Keratinocyte (primary cell): ENCODE data around the gene BRCA2. TPM values are rescaled to one million over a fixed set of nuclear protein-coding genes. Genes with fewer than 3 reads are reported as not detected.

ENCODE experiments used
- DNase-seq: peaks from one replicate; pipeline ENCODE4 v3.0.0-alpha.2; 2011; ENCODE audit warnings: low read depth, missing footprints, low spot score
- FAIRE-seq: peaks from 2 replicates; lab custom pipeline; 2011; peaks lifted over from hg19 to GRCh38; lab: Jason Lieb, UNC
- H2AFZ ChIP-seq: 2 replicates; pipeline ENCODE4 v1.6.0; 2012; ENCODE audit warnings: low read length, control low read depth, inconsistent platforms; ENCODE audit not compliant: control insufficient read depth
- H3K27ac ChIP-seq: 2 replicates; pipeline ENCODE4 v1.5.1; 2011; ENCODE audit warnings: low read length; ENCODE audit not compliant: control insufficient read depth, insufficient read depth
- H3K27me3 ChIP-seq: 3 replicates; pipeline ENCODE4 v1.6.0; 2011; ENCODE audit warnings: low read length; ENCODE audit not compliant: control insufficient read depth, insufficient read depth; ENCODE audit errors: extremely low read depth
- H3K36me3 ChIP-seq, 2 experiments: 2 replicates in 1 of 2; 3 replicates in 1 of 2; pipeline ENCODE4 v1.5.1; 2011; ENCODE audit warnings: low read length in 2 of 2, mild to moderate bottlenecking in 1 of 2; ENCODE audit not compliant: control insufficient read depth in 2 of 2, insufficient read depth in 2 of 2; ENCODE audit errors: extremely low read depth in 1 of 2
- H3K4me1 ChIP-seq: 3 replicates; pipeline ENCODE4 v1.5.1; 2011; ENCODE audit warnings: low read length; ENCODE audit not compliant: control insufficient read depth, insufficient read depth; ENCODE audit errors: extremely low read depth
- H3K4me2 ChIP-seq: 3 replicates; pipeline ENCODE4 v1.6.0; 2011; ENCODE audit warnings: low read depth, low read length; ENCODE audit not compliant: control insufficient read depth, insufficient read depth; ENCODE audit errors: extremely low read depth
- H3K4me3 ChIP-seq, 3 experiments: fragments of 200-600 bp in 1 of 3; sonication (generic) in 1 of 3; 2 replicates in 2 of 3; 3 replicates in 1 of 3; pipeline ENCODE4 v1.5.1; 2011 to 2016; ENCODE audit warnings: low read length in 3 of 3, mild to moderate bottlenecking in 3 of 3, control low read depth in 2 of 3, inconsistent platforms in 1 of 3, low read depth in 1 of 3, mixed read lengths in 1 of 3, mixed run types in 1 of 3, moderate library complexity in 1 of 3; ENCODE audit not compliant: control insufficient read depth in 2 of 3, insufficient read depth in 2 of 3; ENCODE audit errors: extremely low read depth in 1 of 3
- H3K79me2 ChIP-seq: 2 replicates; pipeline ENCODE4 v1.6.0; 2012; ENCODE audit warnings: low read length; ENCODE audit not compliant: control insufficient read depth, insufficient read depth
- H3K9ac ChIP-seq: 3 replicates; pipeline ENCODE4 v1.6.0; 2011; ENCODE audit warnings: low read length; ENCODE audit not compliant: control insufficient read depth, insufficient read depth; ENCODE audit errors: extremely low read depth
- H3K9me1 ChIP-seq: 3 replicates; pipeline ENCODE4 v1.6.0; 2011; ENCODE audit warnings: low read length; ENCODE audit not compliant: control insufficient read depth, insufficient read depth; ENCODE audit errors: extremely low read depth
- H3K9me3 ChIP-seq: 2 replicates; pipeline ENCODE4 v1.5.1; 2012; ENCODE audit warnings: low read depth, low read length; ENCODE audit not compliant: control insufficient read depth
- H4K20me1 ChIP-seq: 3 replicates; pipeline ENCODE4 v1.6.0; 2011; ENCODE audit warnings: low read length; ENCODE audit not compliant: control insufficient read depth, insufficient read depth; ENCODE audit errors: extremely low read depth
- EZH2 ChIP-seq: IDR thresholded peaks from one replicate; pipeline ENCODE4 v1.6.1; 2012; ENCODE audit warnings: inconsistent platforms, mild to moderate bottlenecking, low read length, moderate library complexity
- dilution Hi-C: fragments of 300-500 bp; cut with MboI; formaldehyde crosslinking; loops from one replicate; pipeline ENCODE4 v1.7.0; 2020; ENCODE audit warnings: low sequenced_read_pairs; ENCODE audit not compliant: extremely low pct_ligation_motif_present
- polyA plus RNA-seq, 5 experiments: library from polyadenylated mRNA; depleted of rRNA in 3 of 5; stranded (reverse) in 3 of 5; stranded (forward) in 1 of 5; unstranded in 1 of 5; fragments of >200 nt; gene quantifications; 1 replicate in 1 of 5; 2 replicates in 3 of 5; 3 replicates in 1 of 5; pipeline versions ENCODE4 v1.2.1 to v1.2.3, GENCODE V29; 2011 to 2012; ENCODE audit warnings: missing spikeins in 2 of 5, low read depth in 1 of 5, low replicate concordance in 1 of 5
- TF ChIP-seq, protein P1 (sequence below), 3 experiments: IDR thresholded peaks in 1 of 3; conservative IDR thresholded peaks in 1 of 3; optimal IDR thresholded peaks in 1 of 3; 2 replicates in 2 of 3; 3 replicates in 1 of 3; pipeline versions ENCODE3 to v1.5.1; 2011; ENCODE audit warnings: low read length in 3 of 3, mild to moderate bottlenecking in 3 of 3, moderate library complexity in 2 of 3, control low read depth in 1 of 3, inconsistent platforms in 1 of 3; ENCODE audit not compliant: insufficient read depth in 2 of 3; ENCODE audit errors: extremely low read depth in 1 of 3

Gene BRCA2
- polyA plus RNA-seq, 1 donor (not counting 4 experiments of a cell fraction or from before 2014, with no cell fraction given): 2.4 TPM

DNA sequence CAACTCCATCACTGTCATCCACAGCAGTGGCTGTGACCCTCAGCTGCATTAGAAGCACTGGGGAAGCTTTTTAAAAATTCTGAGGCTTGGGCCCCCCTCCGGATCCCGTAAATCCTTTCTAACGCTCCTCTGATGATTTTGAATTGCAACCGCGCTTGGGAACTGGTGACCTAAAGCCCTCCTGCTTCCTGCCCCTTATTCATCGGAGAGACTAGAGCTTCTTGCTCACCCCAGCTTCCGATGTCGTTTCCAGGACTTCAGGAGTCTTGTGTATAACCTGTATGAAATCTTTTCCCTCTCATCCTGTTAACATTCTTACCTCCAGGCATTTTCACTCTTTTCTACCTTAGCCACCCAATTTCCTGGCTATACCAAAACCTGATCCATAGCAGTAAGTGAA, 14.9 kb upstream of the BRCA2 start:
- dilution Hi-C loops: no loop called here
- no peaks in the 10 kb centered on the region for H3K27me3 ChIP-seq
- H4K20me1 ChIP-seq: no peaks in the 10 kb centered on the region
- no peak overlapping the region for H2AFZ ChIP-seq
- H3K4me1 ChIP-seq: no peaks in the 10 kb centered on the region
- no peak overlapping the region for H3K9ac ChIP-seq
- H3K27ac ChIP-seq: no peak overlapping the region
- DNase-seq (no peak), FAIRE-seq (no peak)
- H3K79me2 ChIP-seq: no peaks in the 10 kb centered on the region
- no peak overlapping the region for H3K4me3 ChIP-seq
- TF ChIP-seq, protein P1, sequence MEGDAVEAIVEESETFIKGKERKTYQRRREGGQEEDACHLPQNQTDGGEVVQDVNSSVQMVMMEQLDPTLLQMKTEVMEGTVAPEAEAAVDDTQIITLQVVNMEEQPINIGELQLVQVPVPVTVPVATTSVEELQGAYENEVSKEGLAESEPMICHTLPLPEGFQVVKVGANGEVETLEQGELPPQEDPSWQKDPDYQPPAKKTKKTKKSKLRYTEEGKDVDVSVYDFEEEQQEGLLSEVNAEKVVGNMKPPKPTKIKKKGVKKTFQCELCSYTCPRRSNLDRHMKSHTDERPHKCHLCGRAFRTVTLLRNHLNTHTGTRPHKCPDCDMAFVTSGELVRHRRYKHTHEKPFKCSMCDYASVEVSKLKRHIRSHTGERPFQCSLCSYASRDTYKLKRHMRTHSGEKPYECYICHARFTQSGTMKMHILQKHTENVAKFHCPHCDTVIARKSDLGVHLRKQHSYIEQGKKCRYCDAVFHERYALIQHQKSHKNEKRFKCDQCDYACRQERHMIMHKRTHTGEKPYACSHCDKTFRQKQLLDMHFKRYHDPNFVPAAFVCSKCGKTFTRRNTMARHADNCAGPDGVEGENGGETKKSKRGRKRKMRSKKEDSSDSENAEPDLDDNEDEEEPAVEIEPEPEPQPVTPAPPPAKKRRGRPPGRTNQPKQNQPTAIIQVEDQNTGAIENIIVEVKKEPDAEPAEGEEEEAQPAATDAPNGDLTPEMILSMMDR (optimal IDR thresholded peaks at IDR 0.05 in 1 of 3, IDR thresholded peaks at IDR 0.05 in 1 of 3, conservative IDR thresholded peaks at IDR 0.05 in 1 of 3; ENCODE audit: extremely low read depth in 1 of 3, insufficient read depth in 2 of 3, low read length in 3 of 3): no peak
- TF ChIP-seq EZH2: no peak
- no peaks in the 10 kb centered on the region for H3K9me1 ChIP-seq
- H3K4me2 ChIP-seq: no peak overlapping the region
- no peaks in the 10 kb centered on the region for H3K36me3 ChIP-seq
- H3K9me3 ChIP-seq: no peaks in the 10 kb centered on the region

GRCh38 chr13:32300920-32301319, 14.4 kb upstream of the BRCA2 start:
- dilution Hi-C loops: no loop called here
- no peak overlapping the region for H3K9ac ChIP-seq
- H3K9me3 ChIP-seq: no peaks in the 10 kb centered on the region

More at GRCh38 chr13:32300920-32301319, 14.4 kb upstream of the BRCA2 start:
- Histone ChIP-seq H3K27me3 (no peaks in the 10 kb centered on the region), H3K36me3 (no peaks in the 10 kb centered on the region), H2AFZ (no peak overlapping the region), H4K20me1 (no peaks in the 10 kb centered on the region), H3K4me2 (no peak overlapping the region), H3K4me3 (no peak overlapping the region), H3K9me1 (no peaks in the 10 kb centered on the region), H3K4me1 (no peaks in the 10 kb centered on the region), H3K79me2 (no peaks in the 10 kb centered on the region), H3K27ac (no peak overlapping the region)
- TF ChIP-seq, protein P1 (optimal IDR thresholded peaks at IDR 0.05 in 1 of 3, IDR thresholded peaks at IDR 0.05 in 1 of 3, conservative IDR thresholded peaks at IDR 0.05 in 1 of 3; ENCODE audit: extremely low read depth in 1 of 3, insufficient read depth in 2 of 3, low read length in 3 of 3): no peak
- DNase-seq (no peak), FAIRE-seq (no peak)
